GM18951 (cell line): ENCODE measurements around the gene SHISA4.
"Not testable (repeated sequence)": the region's sequence is repeated elsewhere in the genome, so short reads cannot be mapped to it uniquely, and the experiment has no call there.

Source experiments
- POLR2A ChIP-seq: IDR thresholded peaks from 4 replicates; pipeline ENCODE4 v1.6.1; 2011; ENCODE audit warnings: mild to moderate bottlenecking; ENCODE audit not compliant: insufficient read length, insufficient read depth; ENCODE audit errors: extremely low read depth
- in situ Hi-C: fragments of 300-500 bp; cut with MboI; formaldehyde crosslinking; loops from one replicate; pipeline ENCODE4 v1.12.0; 2022; ENCODE audit warnings: low sequenced_read_pairs, mixed read lengths, inconsistent platforms; ENCODE audit not compliant: unreplicated experiment

Gene SHISA4

DNA sequence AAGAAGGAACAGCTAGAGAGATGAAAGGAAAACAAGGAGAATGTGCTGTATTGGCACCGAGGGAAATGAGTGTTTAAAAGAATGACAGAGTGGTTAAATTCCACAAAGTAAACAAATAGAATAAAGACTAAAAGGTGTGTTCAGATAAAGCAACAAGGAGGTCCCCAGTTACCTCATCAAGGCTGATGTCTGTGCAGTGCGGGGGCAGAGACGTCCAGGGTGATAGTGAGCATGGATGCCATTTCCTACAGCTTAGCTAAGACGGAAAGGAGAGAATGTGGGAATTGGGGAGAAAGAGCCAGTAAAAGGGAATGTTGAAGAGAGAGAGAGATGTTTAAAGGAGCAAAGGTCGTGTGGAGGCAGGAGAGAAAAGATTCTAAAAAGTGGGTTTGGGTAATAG is 42.1 kb downstream of the SHISA4 start:
- in situ Hi-C loops, result no loop called here
- no peak for TF ChIP-seq POLR2A

DNA sequence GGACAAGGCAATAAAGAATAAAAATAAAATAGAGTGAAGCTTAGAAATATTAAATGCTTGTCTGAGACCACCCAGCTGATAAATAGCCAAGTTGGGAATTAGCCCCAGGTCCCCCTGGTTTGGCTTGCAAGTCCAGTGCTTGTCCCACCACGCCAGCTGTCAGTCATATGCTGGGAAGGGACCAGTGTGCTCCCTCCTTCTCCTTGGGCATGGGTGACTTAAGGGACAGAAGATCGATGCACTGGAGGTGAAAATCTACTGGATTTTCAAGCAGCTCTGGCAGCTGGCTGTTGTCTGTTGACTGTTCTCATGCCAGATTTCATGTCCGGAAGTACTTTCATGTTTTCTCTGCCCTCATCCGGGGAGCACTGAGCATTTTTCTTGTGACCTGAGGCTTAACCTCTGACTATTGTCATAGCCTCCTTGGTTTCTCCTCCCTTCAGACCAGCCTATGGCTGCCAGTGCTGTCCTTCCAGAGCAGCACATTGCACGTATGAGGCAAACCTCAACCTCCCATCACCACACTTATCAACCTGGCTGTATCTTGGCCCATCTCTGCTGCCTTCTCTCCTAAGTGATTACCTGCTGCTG is 45.2 kb downstream of the SHISA4 start:
- no peak for TF ChIP-seq POLR2A
- in situ Hi-C loops, result no loop called here

DNA sequence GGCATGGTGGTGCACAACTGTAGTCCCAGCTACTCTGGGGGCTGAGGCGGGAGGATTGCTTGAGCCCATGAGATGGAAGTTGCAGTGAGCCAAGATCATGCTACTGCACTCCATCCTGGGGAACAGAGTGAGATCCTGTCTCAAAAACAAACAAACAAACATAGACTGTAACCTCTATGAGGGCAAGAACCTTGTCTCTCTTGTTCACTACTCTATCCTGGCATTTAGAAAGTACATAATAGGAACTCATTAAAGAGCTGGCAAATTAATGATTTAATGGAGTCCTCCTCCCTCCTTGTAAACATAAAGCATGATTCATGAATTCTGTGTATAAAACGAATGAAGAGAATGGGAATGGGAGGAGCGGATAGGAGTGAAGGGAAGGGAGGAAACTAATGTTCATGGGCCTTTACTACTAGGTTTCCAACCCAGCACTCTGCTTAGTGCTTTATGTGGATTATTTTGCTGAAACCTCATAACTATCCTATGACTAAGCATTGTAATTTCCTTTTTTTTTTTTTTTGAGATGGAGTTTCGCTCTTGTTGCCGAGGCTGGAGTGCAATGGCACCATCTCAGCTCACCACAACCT is 49.0 kb downstream of the SHISA4 start:
- in situ Hi-C loops, result no loop called here
- no peak for TF ChIP-seq POLR2A

DNA sequence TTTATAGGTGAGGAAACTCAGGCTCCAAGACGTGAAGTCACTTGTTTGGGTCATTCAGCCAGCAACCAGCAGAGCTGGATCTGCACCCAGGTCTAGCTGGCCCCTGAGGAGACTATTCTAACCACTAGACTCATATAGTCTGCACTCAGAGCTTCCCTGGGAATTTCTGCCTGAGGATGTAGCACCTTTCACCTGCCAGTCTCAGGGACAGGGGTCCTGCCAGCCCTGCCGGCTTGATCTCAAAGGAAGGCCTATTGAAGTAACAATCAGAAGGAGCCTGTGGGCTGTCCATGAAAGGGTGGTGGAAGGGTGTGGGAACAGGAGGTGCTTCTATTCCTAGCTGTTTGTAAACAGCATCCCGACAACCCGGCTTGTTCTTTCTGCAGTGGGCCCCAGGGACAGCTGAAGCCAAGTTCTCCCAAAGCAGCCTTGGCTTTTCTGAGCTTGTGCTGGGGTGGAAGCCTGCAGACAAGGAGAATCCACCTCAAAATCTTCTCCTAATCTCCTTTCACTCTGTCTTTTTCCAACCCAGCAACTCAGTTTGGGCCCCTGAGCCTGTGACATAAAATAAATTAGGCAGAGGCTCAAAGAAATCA is 49.8 kb downstream of the SHISA4 start:
- TF ChIP-seq POLR2A, result no peak
- in situ Hi-C loops, result no loop called here

DNA sequence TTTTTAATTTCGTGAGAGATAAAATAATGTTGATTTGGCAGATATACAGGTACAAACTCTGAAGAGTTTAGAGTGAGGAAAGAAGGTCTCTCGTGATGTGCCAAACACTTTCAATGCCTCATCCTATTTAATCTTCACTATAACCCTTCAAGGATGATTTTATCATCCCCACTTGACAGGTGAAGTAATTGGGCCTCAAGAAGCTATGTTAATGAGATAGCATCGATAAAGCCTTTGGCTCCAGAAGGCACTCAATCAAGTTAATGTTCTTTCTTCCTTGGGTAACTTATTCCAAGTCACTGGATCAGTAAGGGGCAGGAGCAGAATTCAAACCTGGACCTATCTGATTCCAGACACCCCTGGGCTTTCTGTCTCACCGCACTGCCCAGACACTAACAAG is 50.5 kb downstream of the SHISA4 start:
- in situ Hi-C loops, result no loop called here

DNA sequence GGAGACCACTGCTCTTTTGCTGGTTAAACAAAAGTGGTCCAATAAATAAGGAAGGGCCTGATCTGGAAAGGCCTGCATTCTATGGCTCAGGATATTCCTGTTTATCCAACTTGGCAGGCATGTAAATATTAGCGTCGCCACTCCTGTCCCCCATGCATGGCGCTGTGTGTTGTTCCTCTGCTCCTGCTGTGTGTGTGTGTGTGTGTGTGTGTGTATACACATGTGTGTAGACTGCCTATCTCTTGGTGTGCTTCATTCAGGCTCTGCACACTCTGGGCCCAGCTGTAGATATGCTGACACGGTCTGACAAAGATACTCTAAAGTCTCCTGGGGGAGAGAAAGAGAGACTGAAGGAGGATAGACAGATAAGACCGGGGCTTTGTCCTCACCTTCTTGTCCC is 50.9 kb downstream of the SHISA4 start:
- in situ Hi-C loops, result no loop called here
- TF ChIP-seq POLR2A, result no peak

More for the DNA sequence above, 50.5 kb downstream of the SHISA4 start:
- no peak for TF ChIP-seq POLR2A

DNA sequence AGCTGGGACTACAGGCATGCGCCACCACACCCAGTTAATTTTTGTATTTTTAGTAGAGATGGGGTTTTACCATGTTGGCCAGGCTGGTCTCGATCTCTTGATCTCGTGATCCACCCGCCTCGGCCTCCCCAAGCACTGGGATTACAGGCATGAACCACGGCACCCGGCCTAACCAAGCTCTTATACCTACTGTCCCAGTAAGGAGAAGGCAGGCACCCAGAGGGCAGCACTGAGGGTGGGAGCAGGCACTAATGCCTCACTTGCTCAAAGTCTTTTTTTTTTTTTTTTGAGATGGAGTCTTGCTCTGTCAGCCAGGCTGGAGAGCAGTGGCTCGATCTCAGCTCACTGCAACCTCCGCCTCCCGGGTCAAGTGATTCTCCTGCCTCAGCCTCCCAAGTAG is 51.6 kb downstream of the SHISA4 start:
- in situ Hi-C loops, result not testable (repeated sequence)

DNA sequence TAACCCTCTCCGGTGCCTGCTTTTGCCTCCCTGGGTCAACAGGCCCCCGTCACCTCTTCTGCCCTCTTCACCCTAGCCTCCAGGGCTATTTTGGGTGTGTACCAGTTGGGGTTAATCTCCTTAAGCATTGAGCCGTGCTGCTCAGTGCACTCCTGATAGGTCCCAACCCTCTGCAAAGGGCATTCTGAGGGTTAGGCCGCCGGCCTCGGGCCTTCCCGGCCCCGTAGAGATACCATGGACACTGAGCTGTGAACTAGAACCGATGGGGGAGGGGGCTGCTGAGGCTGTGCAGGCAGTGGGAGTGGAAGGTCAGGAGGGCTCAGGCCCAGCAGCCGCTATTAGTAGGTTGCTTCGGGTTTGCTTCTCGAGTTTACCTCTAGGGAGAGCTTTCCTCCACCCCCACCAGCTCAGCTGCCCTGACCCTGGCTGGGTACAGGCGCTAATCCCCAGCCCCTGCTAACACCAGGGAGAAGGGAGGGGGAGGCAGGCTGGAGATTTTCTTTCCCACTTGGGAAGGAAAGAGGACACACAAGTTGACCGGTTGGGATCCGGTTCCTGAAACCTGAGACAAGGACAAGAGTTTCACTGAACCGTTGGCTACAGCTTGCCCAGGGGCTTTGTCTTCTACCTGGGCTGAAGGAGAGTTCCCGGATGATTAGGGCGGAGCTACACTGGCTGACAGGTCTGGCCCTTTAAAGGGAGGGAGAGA is 52.9 kb downstream of the SHISA4 start:
- in situ Hi-C loops, result no loop called here

DNA sequence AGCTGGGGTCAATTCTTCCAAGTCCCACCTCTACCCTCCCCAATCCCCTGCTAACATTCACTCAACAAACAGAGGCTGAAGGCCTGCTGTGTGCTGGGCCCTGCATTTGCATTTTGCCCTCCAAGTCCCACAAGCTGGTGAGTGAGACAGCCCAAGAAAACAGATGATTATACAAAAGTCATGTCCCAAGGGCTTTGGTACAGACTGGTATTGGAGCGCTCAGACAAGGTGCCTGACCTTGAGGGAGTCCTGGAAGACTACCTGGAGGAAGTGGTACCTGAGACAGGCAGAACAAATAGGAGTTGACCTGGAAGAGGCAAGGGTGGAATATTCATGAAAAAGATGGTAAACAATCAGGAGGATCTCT is 53.4 kb downstream of the SHISA4 start:
- no peak for TF ChIP-seq POLR2A
- in situ Hi-C loops, result no loop called here

More for the DNA sequence above, 52.9 kb downstream of the SHISA4 start:
- TF ChIP-seq POLR2A, result no peak
